Measurements from ENCODE around the gene ALOX12.

DNA sequence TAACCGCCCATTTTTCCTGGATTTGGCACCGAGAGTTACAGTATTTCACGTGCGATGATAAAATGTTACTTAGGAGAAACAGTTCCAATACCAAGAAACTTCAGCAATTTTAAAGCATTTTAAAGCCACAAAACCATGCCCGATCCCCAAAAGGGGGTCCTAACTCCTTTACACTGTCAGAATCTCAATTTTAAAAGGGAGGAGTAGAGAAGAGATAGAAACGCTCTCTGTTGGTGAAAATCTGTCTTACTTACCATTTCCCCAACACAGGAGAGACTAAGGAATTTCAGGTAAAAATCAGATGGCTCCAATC, 16.0 kb downstream of the ALOX12 start:
- TF ChIP-seq CTCF (conservative IDR thresholded peaks at IDR 0.05; ENCODE audit: low read length) (no peak), EZH2phosphoT487 (IDR thresholded peaks at IDR 0.05; ENCODE audit: borderline replicate concordance, low read depth, low read length) (no peak)
